HL-60/S4 treated with phorbol 12-myristate 13-acetate at 8.2 ng/mL for 4 days and 3 days (cell line): ENCODE results near the gene PDCD2L.
"Not testable (repeated sequence)": the region's sequence is repeated elsewhere in the genome, so short reads cannot be mapped to it uniquely, and the experiment has no call there.

Experiments used
- in situ Hi-C: fragments of 300-500 bp; cut with MboI; formaldehyde crosslinking; loops from 2 replicates; pipeline ENCODE4 v1.15.0; 2022; ENCODE audit warnings: low sequenced_read_pairs

The PDCD2L gene

GRCh38 chr19:34373601-34374288, 30.5 kb upstream of the PDCD2L start:
- in situ Hi-C loops: no loop called here

GRCh38 chr19:34375598-34375997, 28.6 kb upstream of the PDCD2L start:
- in situ Hi-C loops: no loop called here

- in situ Hi-C loops: no loop called here
Measured at GRCh38 chr19:34380639-34381241, 23.5 kb upstream of the PDCD2L start.

- in situ Hi-C loops: no loop called here
Measured at GRCh38 chr19:34381399-34382251, 22.6 kb upstream of the PDCD2L start.

GRCh38 chr19:34382471-34382870, 21.7 kb upstream of the PDCD2L start:
- in situ Hi-C loops: no loop called here

GRCh38 chr19:34383599-34383998, 20.6 kb upstream of the PDCD2L start:
- in situ Hi-C loops: no loop called here

GRCh38 chr19:34386645-34387445, 17.4 kb upstream of the PDCD2L start:
- in situ Hi-C loops: no loop called here

- in situ Hi-C loops: no loop called here
Measured at GRCh38 chr19:34387446-34387810, 16.8 kb upstream of the PDCD2L start.

- in situ Hi-C loops: not testable (repeated sequence)
Measured at GRCh38 chr19:34388745-34389144, 15.5 kb upstream of the PDCD2L start.

- in situ Hi-C loops: no loop called here
Measured at GRCh38 chr19:34391813-34392212, 12.4 kb upstream of the PDCD2L start.

GRCh38 chr19:34393031-34393430, 11.2 kb upstream of the PDCD2L start:
- in situ Hi-C loops: no loop called here

- in situ Hi-C loops: no loop called here
Measured at GRCh38 chr19:34393629-34394028, 10.6 kb upstream of the PDCD2L start.

- in situ Hi-C loops: no loop called here
Measured at GRCh38 chr19:34397853-34398252, 6.3 kb upstream of the PDCD2L start.

- in situ Hi-C loops: no loop called here
Measured at GRCh38 chr19:34399886-34400285, 4.3 kb upstream of the PDCD2L start.

- in situ Hi-C loops: not testable (repeated sequence)
Measured at GRCh38 chr19:34400844-34401243, 3.4 kb upstream of the PDCD2L start.

- in situ Hi-C loops: no loop called here
Measured at GRCh38 chr19:34402074-34402600, 2.1 kb upstream of the PDCD2L start.

- in situ Hi-C loops: no loop called here
Measured at GRCh38 chr19:34403784-34404108, 453 bp upstream of the PDCD2L start.

GRCh38 chr19:34405892-34406660, 1.9 kb downstream of the PDCD2L start:
- in situ Hi-C loops: no loop called here

GRCh38 chr19:34408411-34408810, 4.2 kb downstream of the PDCD2L start:
- in situ Hi-C loops: no loop called here
